GM13977 (cell line): ENCODE results near the gene HOXA6.

ENCODE experiments used
- DNase-seq: peaks from one replicate; pipeline ENCODE4 v3.0.0; 2012; ENCODE audit warnings: low spot score
- CTCF ChIP-seq: IDR thresholded peaks from 2 replicates; pipeline ENCODE4 v1.5.1; 2012; ENCODE audit warnings: mild to moderate bottlenecking, control low read depth; ENCODE audit not compliant: insufficient read depth; ENCODE audit errors: extremely low read depth, missing control alignments
- in situ Hi-C: fragments of 300-500 bp; cut with MboI; formaldehyde crosslinking; loops from one replicate; pipeline ENCODE4 v1.12.0; 2022; ENCODE audit warnings: low sequenced_read_pairs, low pct_unique_long_range_greater_than_20kb, mixed read lengths, inconsistent platforms; ENCODE audit not compliant: unreplicated experiment

HOXA6 gene

GRCh38 chr7:27149842-27150567 lies 2.4 kb upstream of the HOXA6 start:
- in situ Hi-C loops = loop anchor here (10.0 to 25.0 kb wide), 2 partner anchors 95 to 788 kb away; partner anchors contain the start of gene EVX1
- no peak for DNase-seq
- TF ChIP-seq CTCF = no peak

GRCh38 chr7:27148756-27149641 lies 1.4 kb upstream of the HOXA6 start:
- DNase-seq = no peak
- no peak for TF ChIP-seq CTCF
- in situ Hi-C loops = no loop called here

DNA sequence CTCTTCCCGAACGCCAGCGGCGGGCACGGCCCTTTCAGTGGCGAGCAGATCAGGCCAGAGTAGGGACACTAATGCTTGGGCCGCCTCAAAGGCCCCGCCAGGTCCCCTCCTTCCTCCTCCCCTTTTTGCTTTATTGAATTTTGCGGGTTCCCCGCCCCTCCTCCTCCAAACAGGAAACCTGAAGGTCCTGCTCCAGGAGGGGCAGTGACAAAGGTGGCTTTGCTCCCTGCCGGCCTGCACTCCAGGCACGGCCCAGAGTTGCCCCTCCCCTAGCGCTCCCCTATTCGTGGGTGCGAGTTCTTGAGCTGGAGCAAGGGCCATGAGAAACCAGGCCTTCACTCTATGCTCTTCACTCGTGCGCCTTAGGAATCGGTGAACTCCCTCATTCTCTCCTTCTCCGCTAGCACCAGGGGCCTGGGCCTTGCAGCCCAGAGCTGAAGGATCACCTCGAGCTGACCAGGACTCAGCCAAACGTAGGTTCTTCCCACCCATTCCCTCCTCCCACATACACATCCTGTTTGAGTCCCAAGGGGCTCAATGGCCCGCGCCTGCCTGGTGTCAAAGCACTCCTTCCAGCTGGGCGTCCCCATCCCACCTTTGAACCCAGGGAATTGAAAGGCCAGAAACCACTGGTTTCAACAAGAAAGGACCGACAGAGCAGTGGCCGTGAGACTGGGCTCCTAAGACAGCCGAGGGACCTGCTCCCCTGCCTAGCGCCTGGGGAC lies 619 bp upstream of the HOXA6 start:
- TF ChIP-seq CTCF = no peak
- in situ Hi-C loops = no loop called here
- DNase-seq = no peak

GRCh38 chr7:27146491-27147198 lies 929 bp downstream of the HOXA6 start:
- TF ChIP-seq CTCF = no peak
- in situ Hi-C loops = no loop called here
- no peak for DNase-seq

DNA sequence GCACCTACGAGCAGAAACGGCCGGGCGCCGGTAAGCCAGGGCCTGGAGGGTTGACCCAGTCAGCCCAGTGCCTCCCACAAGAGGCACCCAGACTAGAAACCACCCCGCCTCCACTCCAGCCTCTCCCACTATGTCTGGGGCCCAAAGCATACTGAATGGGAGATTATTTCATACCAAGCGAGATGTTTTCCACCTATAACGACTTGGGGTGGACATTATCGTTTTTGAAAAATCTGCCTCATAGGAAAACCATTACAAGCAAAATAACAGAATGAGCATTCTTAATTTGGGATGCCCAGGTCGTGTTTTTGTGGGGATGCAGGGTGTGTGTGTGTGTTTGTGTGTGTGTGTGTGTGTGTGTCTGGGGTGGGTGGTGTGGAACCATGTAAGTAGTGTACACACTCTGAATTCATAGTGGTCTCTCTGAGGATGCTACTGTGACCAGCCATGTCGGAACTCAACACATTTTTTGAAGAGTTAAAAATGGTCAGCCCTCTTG lies 1.6 kb downstream of the HOXA6 start:
- no peak for DNase-seq
- no peak for TF ChIP-seq CTCF
- in situ Hi-C loops = no loop called here
